Measurements from ENCODE around the gene CHD3.

Gene CHD3

GRCh38 chr17:7843536-7844291, 44.9 kb upstream of the CHD3 start (continued):
- TF ChIP-seq PBX3 (CRISPR knock-in tag; IDR thresholded peaks at IDR 0.05) (no peak), ZNF707 (tag by site-specific recombination; IDR thresholded peaks at IDR 0.05) (no peak), ZNF157 (tag by site-specific recombination; IDR thresholded peaks at IDR 0.05) (no peak), SP7 (tag by site-specific recombination; IDR thresholded peaks at IDR 0.05) (peak; percentile 43; the same call in 1 of the 2 replicates), ZNF248 (tag by site-specific recombination; IDR thresholded peaks at IDR 0.05) (no peak), ZSCAN30 (tag by site-specific recombination; IDR thresholded peaks at IDR 0.05) (no peak), ZNF449 (tag by site-specific recombination; IDR thresholded peaks at IDR 0.05) (no peak; the same call in 1 of the 2 replicates), ZNF433 (tag by site-specific recombination; IDR thresholded peaks at IDR 0.05; ENCODE audit: low read depth) (no peak), ZNF48 (tag by site-specific recombination; IDR thresholded peaks at IDR 0.05) (no peak), ZNF239 (tag by site-specific recombination; IDR thresholded peaks at IDR 0.05) (no peak), KLF10 (tag by site-specific recombination; IDR thresholded peaks at IDR 0.05) (peak; percentile 90), ZNF792 (tag by site-specific recombination; IDR thresholded peaks at IDR 0.05) (no peak), ZNF23 (tag by site-specific recombination; IDR thresholded peaks at IDR 0.05; ENCODE audit: borderline replicate concordance) (no peak), KLF8 (tag by site-specific recombination; IDR thresholded peaks at IDR 0.05) (peak; percentile 93), ZNF2 (tag by site-specific recombination; IDR thresholded peaks at IDR 0.05) (0 out of 2 replicates have a peak, but pooled peaks have one; percentile 4), ZBTB11 (tag by site-specific recombination; conservative IDR thresholded peaks at IDR 0.05; ENCODE audit: low read depth) (peak; percentile 45), ZNF561 (tag by site-specific recombination; IDR thresholded peaks at IDR 0.05; ENCODE audit: borderline replicate concordance) (no peak), ZNF645 (tag by site-specific recombination; IDR thresholded peaks at IDR 0.05) (no peak)
- TF ChIP-seq, protein P1, sequence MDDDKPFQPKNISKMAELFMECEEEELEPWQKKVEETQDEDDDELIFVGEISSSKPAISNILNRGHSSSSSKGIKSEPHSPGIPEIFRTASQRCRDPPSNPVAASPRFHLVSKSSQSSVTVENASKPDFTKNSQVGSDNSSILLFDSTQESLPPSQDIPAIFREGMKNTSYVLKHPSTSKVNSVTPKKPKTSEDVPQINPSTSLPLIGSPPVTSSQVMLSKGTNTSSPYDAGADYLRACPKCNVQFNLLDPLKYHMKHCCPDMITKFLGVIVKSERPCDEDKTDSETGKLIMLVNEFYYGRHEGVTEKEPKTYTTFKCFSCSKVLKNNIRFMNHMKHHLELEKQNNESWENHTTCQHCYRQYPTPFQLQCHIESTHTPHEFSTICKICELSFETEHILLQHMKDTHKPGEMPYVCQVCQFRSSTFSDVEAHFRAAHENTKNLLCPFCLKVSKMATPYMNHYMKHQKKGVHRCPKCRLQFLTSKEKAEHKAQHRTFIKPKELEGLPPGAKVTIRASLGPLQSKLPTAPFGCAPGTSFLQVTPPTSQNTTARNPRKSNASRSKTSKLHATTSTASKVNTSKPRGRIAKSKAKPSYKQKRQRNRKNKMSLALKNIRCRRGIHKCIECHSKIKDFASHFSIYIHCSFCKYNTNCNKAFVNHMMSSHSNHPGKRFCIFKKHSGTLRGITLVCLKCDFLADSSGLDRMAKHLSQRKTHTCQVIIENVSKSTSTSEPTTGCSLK (tag by site-specific recombination; IDR thresholded peaks at IDR 0.05), result no peak
- TF ChIP-seq, protein P2, sequence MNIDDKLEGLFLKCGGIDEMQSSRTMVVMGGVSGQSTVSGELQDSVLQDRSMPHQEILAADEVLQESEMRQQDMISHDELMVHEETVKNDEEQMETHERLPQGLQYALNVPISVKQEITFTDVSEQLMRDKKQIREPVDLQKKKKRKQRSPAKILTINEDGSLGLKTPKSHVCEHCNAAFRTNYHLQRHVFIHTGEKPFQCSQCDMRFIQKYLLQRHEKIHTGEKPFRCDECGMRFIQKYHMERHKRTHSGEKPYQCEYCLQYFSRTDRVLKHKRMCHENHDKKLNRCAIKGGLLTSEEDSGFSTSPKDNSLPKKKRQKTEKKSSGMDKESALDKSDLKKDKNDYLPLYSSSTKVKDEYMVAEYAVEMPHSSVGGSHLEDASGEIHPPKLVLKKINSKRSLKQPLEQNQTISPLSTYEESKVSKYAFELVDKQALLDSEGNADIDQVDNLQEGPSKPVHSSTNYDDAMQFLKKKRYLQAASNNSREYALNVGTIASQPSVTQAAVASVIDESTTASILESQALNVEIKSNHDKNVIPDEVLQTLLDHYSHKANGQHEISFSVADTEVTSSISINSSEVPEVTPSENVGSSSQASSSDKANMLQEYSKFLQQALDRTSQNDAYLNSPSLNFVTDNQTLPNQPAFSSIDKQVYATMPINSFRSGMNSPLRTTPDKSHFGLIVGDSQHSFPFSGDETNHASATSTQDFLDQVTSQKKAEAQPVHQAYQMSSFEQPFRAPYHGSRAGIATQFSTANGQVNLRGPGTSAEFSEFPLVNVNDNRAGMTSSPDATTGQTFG (tag by site-specific recombination; IDR thresholded peaks at IDR 0.05; ENCODE audit: borderline replicate concordance), result no peak
- TF ChIP-seq, protein P3, sequence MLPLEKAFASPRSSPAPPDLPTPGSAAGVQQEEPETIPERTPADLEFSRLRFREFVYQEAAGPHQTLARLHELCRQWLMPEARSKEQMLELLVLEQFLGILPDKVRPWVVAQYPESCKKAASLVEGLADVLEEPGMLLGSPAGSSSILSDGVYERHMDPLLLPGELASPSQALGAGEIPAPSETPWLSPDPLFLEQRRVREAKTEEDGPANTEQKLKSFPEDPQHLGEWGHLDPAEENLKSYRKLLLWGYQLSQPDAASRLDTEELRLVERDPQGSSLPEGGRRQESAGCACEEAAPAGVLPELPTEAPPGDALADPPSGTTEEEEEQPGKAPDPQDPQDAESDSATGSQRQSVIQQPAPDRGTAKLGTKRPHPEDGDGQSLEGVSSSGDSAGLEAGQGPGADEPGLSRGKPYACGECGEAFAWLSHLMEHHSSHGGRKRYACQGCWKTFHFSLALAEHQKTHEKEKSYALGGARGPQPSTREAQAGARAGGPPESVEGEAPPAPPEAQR (tag by site-specific recombination; IDR thresholded peaks at IDR 0.05), result no peak
